ENCODE measurements around the gene PPP1R26. TPM values are rescaled to one million over a fixed set of nuclear protein-coding genes. Genes with fewer than 3 reads are reported as not detected.

PPP1R26 gene
- polyA plus RNA-seq, 2 of the 4 experiments (the other 2 are of a cell fraction), result 8.5 to 12.7 TPM

- TF ChIP-seq, protein P1, sequence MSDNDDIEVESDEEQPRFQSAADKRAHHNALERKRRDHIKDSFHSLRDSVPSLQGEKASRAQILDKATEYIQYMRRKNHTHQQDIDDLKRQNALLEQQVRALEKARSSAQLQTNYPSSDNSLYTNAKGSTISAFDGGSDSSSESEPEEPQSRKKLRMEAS (IDR thresholded peaks at IDR 0.05), result no peak
- TF ChIP-seq PHF8 (IDR thresholded peaks at IDR 0.05; ENCODE audit: borderline replicate concordance, low read depth) (no peak), ESRRA (IDR thresholded peaks at IDR 0.05; ENCODE audit: borderline replicate concordance, low read length) (no peak)
These were observed 39.8 kb downstream of the PPP1R26 start (continued) for GRCh38 chr9:135519179-135519971.

- H3K9me3 ChIP-seq, result no peaks in the 10 kb centered on the region
- ChIA-PET POLR2A (no interaction called here), CTCF (no interaction called here)
- ATAC-seq (no peak), FAIRE-seq (no peak), DNase-seq (ENCODE audit: low read depth in 1 of 2, low spot score in 1 of 2) (no peak)
- no peak for TF ChIP-seq CEBPB (IDR thresholded peaks at IDR 0.05)
- TF ChIP-seq POLR2AphosphoS2 (conservative IDR thresholded peaks at IDR 0.05; ENCODE audit: low read length), result no peak
- no peak for TF ChIP-seq JUNB (IDR thresholded peaks at IDR 0.05)
- no peak for TF ChIP-seq EHMT2 (IDR thresholded peaks at IDR 0.05; ENCODE audit: low read depth)
- no peak for TF ChIP-seq FOSL2 (IDR thresholded peaks at IDR 0.05)
- no peak for TF ChIP-seq FOSL2 (CRISPR knock-in tag; IDR thresholded peaks at IDR 0.05)
- TF ChIP-seq CBX8 (IDR thresholded peaks at IDR 0.05), result no peak
- no peak for TF ChIP-seq CBX2 (IDR thresholded peaks at IDR 0.05; ENCODE audit: borderline replicate concordance, low read depth)
- TF ChIP-seq, protein P2, sequence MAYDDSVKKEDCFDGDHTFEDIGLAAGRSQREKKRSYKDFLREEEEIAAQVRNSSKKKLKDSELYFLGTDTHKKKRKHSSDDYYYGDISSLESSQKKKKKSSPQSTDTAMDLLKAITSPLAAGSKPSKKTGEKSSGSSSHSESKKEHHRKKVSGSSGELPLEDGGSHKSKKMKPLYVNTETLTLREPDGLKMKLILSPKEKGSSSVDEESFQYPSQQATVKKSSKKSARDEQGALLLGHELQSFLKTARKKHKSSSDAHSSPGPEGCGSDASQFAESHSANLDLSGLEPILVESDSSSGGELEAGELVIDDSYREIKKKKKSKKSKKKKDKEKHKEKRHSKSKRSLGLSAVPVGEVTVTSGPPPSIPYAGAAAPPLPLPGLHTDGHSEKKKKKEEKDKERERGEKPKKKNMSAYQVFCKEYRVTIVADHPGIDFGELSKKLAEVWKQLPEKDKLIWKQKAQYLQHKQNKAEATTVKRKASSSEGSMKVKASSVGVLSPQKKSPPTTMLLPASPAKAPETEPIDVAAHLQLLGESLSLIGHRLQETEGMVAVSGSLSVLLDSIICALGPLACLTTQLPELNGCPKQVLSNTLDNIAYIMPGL (CRISPR knock-in tag; IDR thresholded peaks at IDR 0.05; ENCODE audit: borderline replicate concordance), result no peak
- no peak for TF ChIP-seq PBX3 (IDR thresholded peaks at IDR 0.05)
- no peak within 1 kb of the TSS for H3K4me2 ChIP-seq
- H3K27ac ChIP-seq, result no peak within 1 kb of the TSS
- WGBS (ENCODE audit: missing lambda C conversion rate), result 68% methylated on average over 14 of the region's 18 CpGs
- H3K4me3 ChIP-seq, result no peak within 1 kb of the TSS
- H3K4me1 ChIP-seq, result peaks cover 4% of the 10 kb centered on the region; the same call in 1 of the 3 replicates
These were observed 41.5 kb downstream of the PPP1R26 start, which contains the start of gene LCN1 for GRCh38 chr9:135520916-135521607. Gene LCN1 (plus strand): TSS chr9:135521440. CDS start chr9:135521498, 58 bp downstream.

- no peak overlapping the region for H3K4me3 ChIP-seq
- no peak overlapping the region for H3K27ac ChIP-seq
- 70% methylated on average over 7 of the region's 11 CpGs for WGBS (ENCODE audit: missing lambda C conversion rate)
- no peak overlapping the region for H3K4me2 ChIP-seq
- ChIA-PET CTCF (no interaction called here), POLR2A (no interaction called here)
- FAIRE-seq, result no peak
- no peak for ATAC-seq
- no peak for DNase-seq (ENCODE audit: low read depth in 1 of 2, low spot score in 1 of 2)
- no peaks in the 10 kb centered on the region for H3K9me3 ChIP-seq
- no peak for TF ChIP-seq CBX8 (IDR thresholded peaks at IDR 0.05)
- TF ChIP-seq, protein P3, sequence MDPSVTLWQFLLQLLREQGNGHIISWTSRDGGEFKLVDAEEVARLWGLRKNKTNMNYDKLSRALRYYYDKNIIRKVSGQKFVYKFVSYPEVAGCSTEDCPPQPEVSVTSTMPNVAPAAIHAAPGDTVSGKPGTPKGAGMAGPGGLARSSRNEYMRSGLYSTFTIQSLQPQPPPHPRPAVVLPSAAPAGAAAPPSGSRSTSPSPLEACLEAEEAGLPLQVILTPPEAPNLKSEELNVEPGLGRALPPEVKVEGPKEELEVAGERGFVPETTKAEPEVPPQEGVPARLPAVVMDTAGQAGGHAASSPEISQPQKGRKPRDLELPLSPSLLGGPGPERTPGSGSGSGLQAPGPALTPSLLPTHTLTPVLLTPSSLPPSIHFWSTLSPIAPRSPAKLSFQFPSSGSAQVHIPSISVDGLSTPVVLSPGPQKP (IDR thresholded peaks at IDR 0.05; ENCODE audit: low read depth, low read length), result no peak
- TF ChIP-seq KDM5A (IDR thresholded peaks at IDR 0.05), result no peak
- TF ChIP-seq EP300 (IDR thresholded peaks at IDR 0.05), result no peak
- no peak for TF ChIP-seq TP53 (CRISPR knock-in tag; IDR thresholded peaks at IDR 0.05)
- TF ChIP-seq SMC3 (IDR thresholded peaks at IDR 0.05), result no peak
- TF ChIP-seq RCOR1 (IDR thresholded peaks at IDR 0.05; ENCODE audit: low read depth, low read length), result no peak
- no peak for TF ChIP-seq HDAC2 (IDR thresholded peaks at IDR 0.05)
- no peak for TF ChIP-seq HEYL (CRISPR knock-in tag; IDR thresholded peaks at IDR 0.05)
- TF ChIP-seq, protein P4, sequence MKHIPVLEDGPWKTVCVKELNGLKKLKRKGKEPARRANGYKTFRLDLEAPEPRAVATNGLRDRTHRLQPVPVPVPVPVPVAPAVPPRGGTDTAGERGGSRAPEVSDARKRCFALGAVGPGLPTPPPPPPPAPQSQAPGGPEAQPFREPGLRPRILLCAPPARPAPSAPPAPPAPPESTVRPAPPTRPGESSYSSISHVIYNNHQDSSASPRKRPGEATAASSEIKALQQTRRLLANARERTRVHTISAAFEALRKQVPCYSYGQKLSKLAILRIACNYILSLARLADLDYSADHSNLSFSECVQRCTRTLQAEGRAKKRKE (CRISPR knock-in tag; IDR thresholded peaks at IDR 0.05; ENCODE audit: low read depth), result no peak
- TF ChIP-seq EHF (CRISPR knock-in tag; IDR thresholded peaks at IDR 0.05), result no peak
- no peak for TF ChIP-seq KDM1A (IDR thresholded peaks at IDR 0.05; ENCODE audit: low read depth)
- TF ChIP-seq RFX5 (IDR thresholded peaks at IDR 0.05), result no peak
- TF ChIP-seq POLR2AphosphoS2 (conservative IDR thresholded peaks at IDR 0.05; ENCODE audit: low read length), result no peak
- no peak for TF ChIP-seq ZC3H11A (IDR thresholded peaks at IDR 0.05)
- peaks cover 7% of the 10 kb centered on the region; the same call in 1 of the 3 replicates for H3K4me1 ChIP-seq
These were observed 42.1 kb downstream of the PPP1R26 start for GRCh38 chr9:135521608-135522095.

Data from A549 (cell line).